ENCODE results near the gene TMC5. TPM values are rescaled to one million over a fixed set of nuclear protein-coding genes. Genes with fewer than 3 reads are reported as not detected.

The TMC5 gene
- total and polyA plus RNA-seq, 2 of the 8 experiments (the other 6 are each of a cell fraction or from before 2014, with no cell fraction given) = 1.6 to 1.8 TPM

GRCh38 chr16:19512297-19512696 is 94.6 kb downstream of the TMC5 start:
- no peak overlapping the region for H4K91ac ChIP-seq (replicated peaks; ENCODE audit: insufficient read length, low read length)
- H3K56ac ChIP-seq (replicated peaks; ENCODE audit: insufficient read length, low read depth, low read length) = no peak overlapping the region
- H3K4me2 ChIP-seq (ENCODE audit: insufficient read depth in 1 of 2, low read depth in 2 of 2, low read length in 2 of 2) = no peak overlapping the region
- H3K27ac ChIP-seq (ENCODE audit: low read depth, low read length) = no peak overlapping the region
- H3K23ac ChIP-seq (ENCODE audit: insufficient read length) = no peak overlapping the region
- H3K4ac ChIP-seq (replicated peaks; ENCODE audit: insufficient read length, low read depth, low read length) = no peak overlapping the region
- H3K23me2 ChIP-seq (ENCODE audit: low read depth, low read length) = no peaks in the 10 kb centered on the region
- no peaks in the 10 kb centered on the region; the same call in 1 of the 2 replicates for H3K79me1 ChIP-seq (ENCODE audit: low read depth, low read length)
- no peak overlapping the region for H2AFZ ChIP-seq (ENCODE audit: low read length)
- peaks cover 4 to 51% (median 17%) of the 10 kb centered on the region in 4 experiments; a peak in 7 of 8 replicates for H3K36me3 ChIP-seq (ENCODE audit: control insufficient read depth in 2 of 4, insufficient read depth in 4 of 4, low read length in 3 of 4)
- peaks cover 0 to 4% of the 10 kb centered on the region in 2 experiments for H4K20me1 ChIP-seq (replicated peaks in 1 of 2; ENCODE audit: control insufficient read depth in 1 of 2, insufficient read depth in 2 of 2, low read length in 2 of 2)
- no peak overlapping the region for H4K5ac ChIP-seq (ENCODE audit: insufficient read length, low read depth, low read length)
- no peak overlapping the region for H3K4me3 ChIP-seq (ENCODE audit: extremely low read depth in 1 of 4, insufficient read depth in 2 of 4, low read depth in 3 of 4, low read length in 4 of 4)
- ChIA-PET POLR2A (ENCODE audit: partially characterized antibody) (interaction anchor here (1.1 kb wide), 1 partner anchor 12 kb away, joined by 3 read pairs; the partner anchor contains the start of gene CCP110), CTCF (ENCODE audit: partially characterized antibody) (interaction anchor here (1.2 to 1.6 kb wide), 2 partner anchors 124 to 333 kb away, joined by 3 to 4 read pairs; no protein-coding TSS in a partner anchor)
- H2BK5ac ChIP-seq (ENCODE audit: low read depth, low read length) = no peak overlapping the region
- H3K4me1 ChIP-seq (replicated peaks in 1 of 4; ENCODE audit: control insufficient read depth in 3 of 4, insufficient read depth in 4 of 4, low read length in 3 of 4) = no peaks in the 10 kb centered on the region
- H2AK5ac ChIP-seq (ENCODE audit: low read depth, low read length) = no peak overlapping the region
- no peak overlapping the region for H2BK120ac ChIP-seq (replicated peaks; ENCODE audit: low read depth, low read length)
- no peak overlapping the region for H2BK12ac ChIP-seq (ENCODE audit: low read depth, low read length)
- peaks cover 0 to 12% of the 10 kb centered on the region in 2 experiments; a peak in 2 of 4 replicates for H3K79me2 ChIP-seq (ENCODE audit: control insufficient read depth in 1 of 2, insufficient read depth in 2 of 2, low read length in 2 of 2)
- H4K8ac ChIP-seq (ENCODE audit: extremely low read depth, insufficient read depth, low read length) = no peak overlapping the region
- no peak overlapping the region for H3K14ac ChIP-seq (ENCODE audit: insufficient read length)
- no peaks in the 10 kb centered on the region for H3K9me3 ChIP-seq (ENCODE audit: insufficient read depth in 2 of 2, low read depth in 1 of 2, low read length in 1 of 2)
- H3K9ac ChIP-seq (replicated peaks in 1 of 4; ENCODE audit: extremely low read depth in 1 of 4, low read depth in 3 of 4, low read length in 3 of 4) = no peak overlapping the region
- DNase-seq (ENCODE audit: low read depth in 1 of 2, low spot score in 2 of 2) (no peak), FAIRE-seq (no peak)
- H3K18ac ChIP-seq (ENCODE audit: extremely low read depth, low read length) = no peak overlapping the region
- H2BK20ac ChIP-seq (ENCODE audit: low read length) = no peak overlapping the region
- peaks cover 0 to 1% (median 0%) of the 10 kb centered on the region in 4 experiments; a peak in 1 of 7 replicates for H3K27me3 ChIP-seq (replicated peaks in 1 of 4; ENCODE audit: control insufficient read depth in 3 of 4, extremely low read depth in 1 of 4, insufficient read depth in 3 of 4, low read length in 3 of 4)
- no peak overlapping the region for H2BK15ac ChIP-seq (ENCODE audit: low read length)
- TF ChIP-seq, protein P1, sequence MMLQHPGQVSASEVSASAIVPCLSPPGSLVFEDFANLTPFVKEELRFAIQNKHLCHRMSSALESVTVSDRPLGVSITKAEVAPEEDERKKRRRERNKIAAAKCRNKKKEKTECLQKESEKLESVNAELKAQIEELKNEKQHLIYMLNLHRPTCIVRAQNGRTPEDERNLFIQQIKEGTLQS (IDR thresholded peaks at IDR 0.05; ENCODE audit: insufficient read depth, low read depth, low read length) = no peak
- TF ChIP-seq TEAD4 (IDR thresholded peaks at IDR 0.05; ENCODE audit: low read depth, low read length) (no peak), JUND (IDR thresholded peaks at IDR 0.05; ENCODE audit: low read length) (no peak), HDAC6 (IDR thresholded peaks at IDR 0.05; ENCODE audit: low read depth, low read length) (no peak), ZNF274 (IDR thresholded peaks at IDR 0.05; ENCODE audit: borderline replicate concordance, extremely low read depth, low read length) (no peak), MAX (IDR thresholded peaks at IDR 0.05) (no peak), BRCA1 (IDR thresholded peaks at IDR 0.05; ENCODE audit: low read depth, low read length) (no peak), TAF7 (optimal IDR thresholded peaks at IDR 0.05; ENCODE audit: borderline replicate concordance, low read depth, low read length) (no peak), CBX8 (IDR thresholded peaks at IDR 0.05; ENCODE audit: borderline replicate concordance, low read depth, low read length) (no peak), TAF1 (IDR thresholded peaks at IDR 0.05; ENCODE audit: low read depth, low read length) (no peak), USF2 (IDR thresholded peaks at IDR 0.05; ENCODE audit: low read length) (no peak)
